ENCODE measurements around the gene NAA80. TPM values are rescaled to one million over a fixed set of nuclear protein-coding genes. Genes with fewer than 3 reads are reported as not detected.

NAA80 gene
- total and polyA plus RNA-seq, 2 of the 13 experiments (the other 11 are each of a cell fraction or from before 2014, with no cell fraction given): 3.4 to 8.7 TPM

- TF ChIP-seq ZNF552 (CRISPR knock-in tag; IDR thresholded peaks at IDR 0.05; ENCODE audit: borderline replicate concordance) (peak; percentile 76; the same call in 1 of the 2 replicates), ZNF432 (CRISPR knock-in tag; IDR thresholded peaks at IDR 0.05; ENCODE audit: borderline replicate concordance) (no peak), AKAP8 (CRISPR knock-in tag; IDR thresholded peaks at IDR 0.05) (peak; percentile 96), IRF9 (CRISPR knock-in tag; IDR thresholded peaks at IDR 0.05; ENCODE audit: borderline replicate concordance) (no peak; the same call in 1 of the 2 replicates), BHLHE40 (IDR thresholded peaks at IDR 0.05; ENCODE audit: low read length) (0 out of 2 replicates have a peak, but pooled peaks have one; percentile 22), SMC3 (IDR thresholded peaks at IDR 0.05; ENCODE audit: low read length) (no peak), TAF1 (CRISPR knock-in tag; IDR thresholded peaks at IDR 0.05) (peak; percentile 79; the same call in 1 of the 2 replicates), ARID2 (CRISPR knock-in tag; IDR thresholded peaks at IDR 0.05; ENCODE audit: borderline replicate concordance) (no peak), FOXJ3 (CRISPR knock-in tag; IDR thresholded peaks at IDR 0.05; ENCODE audit: borderline replicate concordance) (no peak; the same call in 1 of the 2 replicates), HNRNPUL1 (IDR thresholded peaks at IDR 0.05; ENCODE audit: low read depth, low read length) (peak; percentile 60; the same call in 1 of the 2 replicates), HNRNPLL (IDR thresholded peaks at IDR 0.05; ENCODE audit: low read depth, low read length, poor library complexity, severe bottlenecking) (peak; percentile 48), TSC22D2 (CRISPR knock-in tag; IDR thresholded peaks at IDR 0.05; ENCODE audit: borderline replicate concordance) (no peak), EP300 (IDR thresholded peaks at IDR 0.05; ENCODE audit: low read depth in 2 of 2, low read length in 2 of 2) (no peak), EP300 (CRISPR knock-in tag; IDR thresholded peaks at IDR 0.05; ENCODE audit: borderline replicate concordance) (no peak), ISX (CRISPR knock-in tag; conservative IDR thresholded peaks at IDR 0.05) (no peak), ZNF644 (CRISPR knock-in tag; IDR thresholded peaks at IDR 0.05; ENCODE audit: low read depth) (no peak), ZNF768 (CRISPR knock-in tag; IDR thresholded peaks at IDR 0.05) (no peak; the same call in none of the 2 replicates), FIP1L1 (IDR thresholded peaks at IDR 0.05; ENCODE audit: borderline replicate concordance, insufficient read depth, low read depth, low read length) (peak; percentile 82; the same call in 1 of the 2 replicates), ZNF616 (CRISPR knock-in tag; IDR thresholded peaks at IDR 0.05; ENCODE audit: low read depth) (peak; percentile 78; the same call in 1 of the 2 replicates)
- TF ChIP-seq, protein P1, sequence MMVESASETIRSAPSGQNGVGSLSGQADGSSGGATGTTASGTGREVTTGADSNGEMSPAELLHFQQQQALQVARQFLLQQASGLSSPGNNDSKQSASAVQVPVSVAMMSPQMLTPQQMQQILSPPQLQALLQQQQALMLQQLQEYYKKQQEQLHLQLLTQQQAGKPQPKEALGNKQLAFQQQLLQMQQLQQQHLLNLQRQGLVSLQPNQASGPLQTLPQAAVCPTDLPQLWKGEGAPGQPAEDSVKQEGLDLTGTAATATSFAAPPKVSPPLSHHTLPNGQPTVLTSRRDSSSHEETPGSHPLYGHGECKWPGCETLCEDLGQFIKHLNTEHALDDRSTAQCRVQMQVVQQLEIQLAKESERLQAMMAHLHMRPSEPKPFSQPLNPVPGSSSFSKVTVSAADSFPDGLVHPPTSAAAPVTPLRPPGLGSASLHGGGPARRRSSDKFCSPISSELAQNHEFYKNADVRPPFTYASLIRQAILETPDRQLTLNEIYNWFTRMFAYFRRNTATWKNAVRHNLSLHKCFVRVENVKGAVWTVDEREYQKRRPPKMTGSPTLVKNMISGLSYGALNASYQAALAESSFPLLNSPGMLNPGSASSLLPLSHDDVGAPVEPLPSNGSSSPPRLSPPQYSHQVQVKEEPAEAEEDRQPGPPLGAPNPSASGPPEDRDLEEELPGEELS (CRISPR knock-in tag; IDR thresholded peaks at IDR 0.05): peak; percentile 23; the same call in 1 of the 2 replicates
- TF ChIP-seq, protein P2, sequence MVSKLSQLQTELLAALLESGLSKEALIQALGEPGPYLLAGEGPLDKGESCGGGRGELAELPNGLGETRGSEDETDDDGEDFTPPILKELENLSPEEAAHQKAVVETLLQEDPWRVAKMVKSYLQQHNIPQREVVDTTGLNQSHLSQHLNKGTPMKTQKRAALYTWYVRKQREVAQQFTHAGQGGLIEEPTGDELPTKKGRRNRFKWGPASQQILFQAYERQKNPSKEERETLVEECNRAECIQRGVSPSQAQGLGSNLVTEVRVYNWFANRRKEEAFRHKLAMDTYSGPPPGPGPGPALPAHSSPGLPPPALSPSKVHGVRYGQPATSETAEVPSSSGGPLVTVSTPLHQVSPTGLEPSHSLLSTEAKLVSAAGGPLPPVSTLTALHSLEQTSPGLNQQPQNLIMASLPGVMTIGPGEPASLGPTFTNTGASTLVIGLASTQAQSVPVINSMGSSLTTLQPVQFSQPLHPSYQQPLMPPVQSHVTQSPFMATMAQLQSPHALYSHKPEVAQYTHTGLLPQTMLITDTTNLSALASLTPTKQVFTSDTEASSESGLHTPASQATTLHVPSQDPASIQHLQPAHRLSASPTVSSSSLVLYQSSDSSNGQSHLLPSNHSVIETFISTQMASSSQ (IDR thresholded peaks at IDR 0.05; ENCODE audit: low read depth): no peak; the same call in 1 of the 2 replicates
- TF ChIP-seq, protein P2 (CRISPR knock-in tag; IDR thresholded peaks at IDR 0.05; ENCODE audit: borderline replicate concordance): 0 out of 2 replicates have a peak, but pooled peaks have one; percentile 45
Measured at GRCh38 chr3:50298836-50299637, at the start of gene NAA80, which contains the start of gene HYAL3 (continued).
